WTC11 (cell line): ENCODE results near the gene RASIP1. TPM values are rescaled to one million over a fixed set of nuclear protein-coding genes. Genes with fewer than 3 reads are reported as not detected.

Experiments used
- ATAC-seq: fragments of 200-7000 bp; cut with Tn5 transposase; 2 replicates; pipeline ENCODE4 v1.10.0; 2021; ENCODE audit warnings: mild to moderate bottlenecking, moderate library complexity
- CTCF ChIA-PET: fragments of 300-600 bp; sonication (Branson Sonifier 250); formaldehyde crosslinking; loops from one replicate; lab custom pipeline; 2021; ENCODE audit warnings: antibody characterized with exemption; lab: Charles Lee
- POLR2A ChIA-PET: fragments of 350-600 bp; sonication (Branson Sonifier 250); formaldehyde crosslinking; loops from one replicate; lab custom pipeline; 2021; ENCODE audit warnings: antibody characterized with exemption; lab: Charles Lee
- DNase-seq: peaks from one replicate; pipeline ENCODE4 v3.0.0; 2021; ENCODE audit warnings: low spot score
- H3K27ac Mint-ChIP-seq: 2 replicates; pipeline ENCODE4 v1.8.0; 2021; ENCODE audit warnings: mixed read lengths
- H3K27me3 Mint-ChIP-seq: 2 replicates; pipeline ENCODE4 v1.8.0; 2021; ENCODE audit warnings: low read depth, mild to moderate bottlenecking, moderate library complexity, mixed read lengths
- H3K36me3 Mint-ChIP-seq: 2 replicates; pipeline ENCODE4 v1.8.0; 2021; ENCODE audit warnings: mixed read lengths
- H3K4me1 Mint-ChIP-seq: 2 replicates; pipeline ENCODE4 v1.8.0; 2022; ENCODE audit warnings: mixed read lengths
- H3K4me3 Mint-ChIP-seq: 2 replicates; pipeline ENCODE4 v1.8.0; 2021; ENCODE audit warnings: mild to moderate bottlenecking, moderate library complexity, mixed read lengths
- H3K9me3 Mint-ChIP-seq: 2 replicates; pipeline ENCODE4 v1.8.0; 2021; ENCODE audit warnings: mixed read lengths
- CBFB ChIP-seq: sonication (generic); formaldehyde crosslinking; IDR thresholded peaks from 2 replicates; pipeline ENCODE4 v1.8.1; 2022; ENCODE audit warnings: mild to moderate bottlenecking, low read depth, missing genetic modification reagents
- CREM ChIP-seq: sonication (generic); formaldehyde crosslinking; IDR thresholded peaks from 2 replicates; pipeline ENCODE4 v1.8.1; 2022; ENCODE audit warnings: mild to moderate bottlenecking, missing genetic modification reagents, moderate library complexity
- ESRRA ChIP-seq: sonication (generic); formaldehyde crosslinking; IDR thresholded peaks from 2 replicates; pipeline ENCODE4 v1.8.1; 2022; ENCODE audit warnings: mild to moderate bottlenecking, missing genetic modification reagents, borderline replicate concordance
- FOXK1 ChIP-seq: sonication (generic); formaldehyde crosslinking; IDR thresholded peaks from 2 replicates; pipeline ENCODE4 v1.8.0; 2022; ENCODE audit warnings: mild to moderate bottlenecking, moderate library complexity, missing genetic modification reagents
- GABPB1 ChIP-seq: sonication (generic); formaldehyde crosslinking; IDR thresholded peaks from 2 replicates; pipeline ENCODE4 v1.8.1; 2023; ENCODE audit warnings: mild to moderate bottlenecking, missing genetic modification reagents
- GRHL2 ChIP-seq: fragments of 250-450 bp; sonication (Bioruptor Pico); IDR thresholded peaks from 2 replicates; pipeline ENCODE4 v1.8.0; 2022; ENCODE audit warnings: mild to moderate bottlenecking, moderate library complexity; ENCODE audit not compliant: insufficient replicate concordance, severe bottlenecking
- JAZF1 ChIP-seq: fragments of 250-450 bp; sonication (Bioruptor Pico); IDR thresholded peaks from 2 replicates; pipeline ENCODE4 v1.9.0; 2021; ENCODE audit warnings: moderate library complexity, mild to moderate bottlenecking, inconsistent platforms
- MYBL2 ChIP-seq: sonication (generic); formaldehyde crosslinking; IDR thresholded peaks from 2 replicates; pipeline ENCODE4 v1.8.1; 2023; ENCODE audit warnings: mild to moderate bottlenecking, moderate library complexity, missing genetic modification reagents
- RELA ChIP-seq: sonication (generic); formaldehyde crosslinking; IDR thresholded peaks from 2 replicates; pipeline ENCODE4 v1.8.1; 2022; ENCODE audit warnings: missing genetic modification reagents, mild to moderate bottlenecking, borderline replicate concordance
- ZNF121 ChIP-seq: sonication (generic); formaldehyde crosslinking; IDR thresholded peaks from 2 replicates; pipeline ENCODE4 v1.8.0; 2023; ENCODE audit warnings: missing genetic modification reagents
- ZNF396 ChIP-seq: fragments of 250-450 bp; sonication (Bioruptor Pico); IDR thresholded peaks from 2 replicates; pipeline ENCODE4 v1.8.0; 2021; ENCODE audit warnings: mild to moderate bottlenecking, moderate library complexity, borderline replicate concordance
- total RNA-seq: library from RNA; stranded (reverse); gene quantifications from 3 replicates; pipeline ENCODE4 v1.2.3, GENCODE V29; 2021
- TF ChIP-seq, protein P1 (sequence below): sonication (generic); formaldehyde crosslinking; IDR thresholded peaks from 2 replicates; pipeline ENCODE4 v1.8.0; 2022; ENCODE audit warnings: mild to moderate bottlenecking, missing genetic modification reagents
- TF ChIP-seq, protein P2 (sequence below): sonication (generic); formaldehyde crosslinking; IDR thresholded peaks from 2 replicates; pipeline ENCODE4 v1.8.1; 2023; ENCODE audit warnings: mild to moderate bottlenecking, missing genetic modification reagents, moderate library complexity
- TF ChIP-seq, protein P3 (sequence below): sonication (generic); formaldehyde crosslinking; IDR thresholded peaks from 2 replicates; pipeline ENCODE4 v1.8.0; 2023; ENCODE audit warnings: mild to moderate bottlenecking, missing genetic modification reagents
- TF ChIP-seq, protein P4 (sequence below): sonication (generic); formaldehyde crosslinking; IDR thresholded peaks from 2 replicates; pipeline ENCODE4 v1.8.1; 2022; ENCODE audit warnings: mild to moderate bottlenecking, missing genetic modification reagents, moderate library complexity, borderline replicate concordance
- TF ChIP-seq, protein P5 (sequence below): sonication (generic); formaldehyde crosslinking; IDR thresholded peaks from 2 replicates; pipeline ENCODE4 v1.8.0; 2022; ENCODE audit warnings: missing genetic modification reagents

Gene RASIP1
- total RNA-seq, 1 experiment from 2014 or later = 4.4 TPM

DNA sequence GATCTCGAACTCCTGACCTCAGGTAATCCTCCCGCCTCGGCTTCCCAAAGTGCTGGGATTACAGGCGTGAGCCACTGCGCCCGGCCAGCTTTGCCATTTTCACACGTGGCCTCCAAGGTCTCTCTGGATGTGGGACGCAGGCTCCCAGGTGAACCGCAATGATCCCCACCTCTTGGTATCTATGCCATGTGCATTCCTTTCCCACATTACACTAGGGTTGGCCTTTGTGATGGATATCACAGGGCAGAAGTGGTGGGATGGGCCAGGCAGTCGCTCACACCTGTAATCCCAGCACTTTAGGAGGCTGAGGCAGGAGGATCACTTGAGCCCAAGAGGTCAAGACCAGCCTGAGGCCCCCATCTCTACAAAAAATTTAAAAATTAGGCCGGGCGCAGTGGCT lies 37.3 kb upstream of the RASIP1 start:
- no peak for DNase-seq
- no peaks in the 10 kb centered on the region for H3K36me3 Mint-ChIP-seq
- CTCF ChIA-PET = interaction anchor here (1.2 kb wide), 1 partner anchor 216 kb away, joined by 4 read pairs; the partner anchor contains the start of genes GYS1 and RUVBL2
- peak; percentile 48; the same call in 1 of the 2 replicates for ATAC-seq
- no peak overlapping the region for H3K4me3 Mint-ChIP-seq
- H3K4me1 Mint-ChIP-seq = peaks cover 2% of the 10 kb centered on the region; the same call in 1 of the 2 replicates
- H3K9me3 Mint-ChIP-seq = no peaks in the 10 kb centered on the region
- POLR2A ChIA-PET = no interaction called here
- TF ChIP-seq CREM (CRISPR knock-in tag) (no peak), MYBL2 (no peak), ZNF121 (CRISPR knock-in tag) (0 out of 2 replicates have a peak, but pooled peaks have one; percentile 8), FOXK1 (CRISPR knock-in tag) (no peak)
- TF ChIP-seq, protein P1, sequence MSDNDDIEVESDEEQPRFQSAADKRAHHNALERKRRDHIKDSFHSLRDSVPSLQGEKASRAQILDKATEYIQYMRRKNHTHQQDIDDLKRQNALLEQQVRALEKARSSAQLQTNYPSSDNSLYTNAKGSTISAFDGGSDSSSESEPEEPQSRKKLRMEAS (CRISPR knock-in tag) = no peak
- no peak overlapping the region for H3K27ac Mint-ChIP-seq
- peaks cover 4% of the 10 kb centered on the region for H3K27me3 Mint-ChIP-seq

DNA sequence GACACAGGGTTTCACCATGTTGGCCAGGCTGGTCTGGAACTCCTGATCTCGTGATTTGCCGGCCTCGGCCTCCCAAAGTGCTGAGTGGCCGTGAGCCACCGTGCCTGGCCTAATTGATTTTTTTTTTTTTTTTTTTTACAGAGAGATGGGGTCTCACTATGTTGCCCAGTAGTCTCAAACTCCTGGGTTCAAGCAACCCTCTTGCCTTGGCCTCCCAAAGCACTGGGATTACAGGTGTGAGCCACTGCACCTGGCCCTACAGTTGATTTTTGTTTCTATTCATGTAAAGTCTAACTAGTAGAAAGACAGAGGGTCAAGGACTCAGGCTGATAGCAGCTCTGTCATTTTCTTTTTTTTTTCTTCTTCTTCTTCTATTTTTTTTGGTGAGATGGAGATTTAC lies 36.7 kb upstream of the RASIP1 start:
- DNase-seq (no peak), ATAC-seq (no peak)
- TF ChIP-seq ZNF121 (CRISPR knock-in tag) (peak; percentile 70; the same call in 1 of the 2 replicates), GRHL2 (CRISPR knock-in tag) (no peak)
- TF ChIP-seq, protein P2, sequence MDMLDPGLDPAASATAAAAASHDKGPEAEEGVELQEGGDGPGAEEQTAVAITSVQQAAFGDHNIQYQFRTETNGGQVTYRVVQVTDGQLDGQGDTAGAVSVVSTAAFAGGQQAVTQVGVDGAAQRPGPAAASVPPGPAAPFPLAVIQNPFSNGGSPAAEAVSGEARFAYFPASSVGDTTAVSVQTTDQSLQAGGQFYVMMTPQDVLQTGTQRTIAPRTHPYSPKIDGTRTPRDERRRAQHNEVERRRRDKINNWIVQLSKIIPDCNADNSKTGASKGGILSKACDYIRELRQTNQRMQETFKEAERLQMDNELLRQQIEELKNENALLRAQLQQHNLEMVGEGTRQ (CRISPR knock-in tag) = no peak
- ChIA-PET POLR2A (interaction anchor here (0.7 kb wide), 1 partner anchor 91 kb away, joined by 5 read pairs; no protein-coding TSS in a partner anchor), CTCF (interaction anchor here (1.2 kb wide), 1 partner anchor 216 kb away, joined by 4 read pairs; the partner anchor contains the start of genes GYS1 and RUVBL2)
- Mint-ChIP-seq H3K4me1 (no peaks in the 10 kb centered on the region; the same call in 1 of the 2 replicates), H3K27ac (no peak overlapping the region), H3K9me3 (no peaks in the 10 kb centered on the region), H3K36me3 (no peaks in the 10 kb centered on the region), H3K4me3 (no peak overlapping the region), H3K27me3 (peaks cover under 1% of the 10 kb centered on the region; the same call in 1 of the 2 replicates)

DNA sequence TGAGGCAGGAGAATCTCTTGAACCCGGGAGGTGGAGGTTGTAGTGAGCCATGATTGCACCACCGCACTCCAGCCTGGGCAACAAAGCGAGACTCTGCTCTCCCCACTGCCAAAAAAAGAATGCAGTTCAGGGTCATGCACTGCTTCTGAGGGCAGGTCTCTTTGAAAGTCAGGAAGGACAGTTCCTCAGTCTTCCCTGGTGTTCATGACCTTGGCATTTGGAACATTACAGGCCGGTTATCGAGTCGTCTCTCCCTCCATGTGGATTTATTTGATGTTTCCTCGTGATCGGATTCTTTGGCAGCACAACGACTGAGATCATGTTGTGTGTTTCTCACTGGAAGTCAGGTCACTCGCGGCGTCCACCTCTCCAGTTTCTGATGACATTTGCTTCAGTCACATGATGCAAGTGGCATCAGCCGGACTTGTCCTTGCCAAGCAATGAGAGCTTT lies 32.1 kb upstream of the RASIP1 start:
- no peaks in the 10 kb centered on the region for H3K9me3 Mint-ChIP-seq
- H3K4me1 Mint-ChIP-seq = peaks cover 12% of the 10 kb centered on the region
- ChIA-PET POLR2A (no interaction called here), CTCF (interaction anchor here (0.6 to 0.7 kb wide), 2 partner anchors 16 to 183 kb away, joined by 3 to 5 read pairs; no protein-coding TSS in a partner anchor)
- H3K27me3 Mint-ChIP-seq = peaks cover 7% of the 10 kb centered on the region; the same call in 1 of the 2 replicates
- no peak overlapping the region for H3K4me3 Mint-ChIP-seq
- TF ChIP-seq, protein P3, sequence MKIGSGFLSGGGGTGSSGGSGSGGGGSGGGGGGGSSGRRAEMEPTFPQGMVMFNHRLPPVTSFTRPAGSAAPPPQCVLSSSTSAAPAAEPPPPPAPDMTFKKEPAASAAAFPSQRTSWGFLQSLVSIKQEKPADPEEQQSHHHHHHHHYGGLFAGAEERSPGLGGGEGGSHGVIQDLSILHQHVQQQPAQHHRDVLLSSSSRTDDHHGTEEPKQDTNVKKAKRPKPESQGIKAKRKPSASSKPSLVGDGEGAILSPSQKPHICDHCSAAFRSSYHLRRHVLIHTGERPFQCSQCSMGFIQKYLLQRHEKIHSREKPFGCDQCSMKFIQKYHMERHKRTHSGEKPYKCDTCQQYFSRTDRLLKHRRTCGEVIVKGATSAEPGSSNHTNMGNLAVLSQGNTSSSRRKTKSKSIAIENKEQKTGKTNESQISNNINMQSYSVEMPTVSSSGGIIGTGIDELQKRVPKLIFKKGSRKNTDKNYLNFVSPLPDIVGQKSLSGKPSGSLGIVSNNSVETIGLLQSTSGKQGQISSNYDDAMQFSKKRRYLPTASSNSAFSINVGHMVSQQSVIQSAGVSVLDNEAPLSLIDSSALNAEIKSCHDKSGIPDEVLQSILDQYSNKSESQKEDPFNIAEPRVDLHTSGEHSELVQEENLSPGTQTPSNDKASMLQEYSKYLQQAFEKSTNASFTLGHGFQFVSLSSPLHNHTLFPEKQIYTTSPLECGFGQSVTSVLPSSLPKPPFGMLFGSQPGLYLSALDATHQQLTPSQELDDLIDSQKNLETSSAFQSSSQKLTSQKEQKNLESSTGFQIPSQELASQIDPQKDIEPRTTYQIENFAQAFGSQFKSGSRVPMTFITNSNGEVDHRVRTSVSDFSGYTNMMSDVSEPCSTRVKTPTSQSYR = no peak
- TF ChIP-seq GABPB1 (CRISPR knock-in tag) = peak; percentile 86
- DNase-seq = no peak
- no peak overlapping the region for H3K27ac Mint-ChIP-seq
- no peaks in the 10 kb centered on the region for H3K36me3 Mint-ChIP-seq
- ATAC-seq = no peak

DNA sequence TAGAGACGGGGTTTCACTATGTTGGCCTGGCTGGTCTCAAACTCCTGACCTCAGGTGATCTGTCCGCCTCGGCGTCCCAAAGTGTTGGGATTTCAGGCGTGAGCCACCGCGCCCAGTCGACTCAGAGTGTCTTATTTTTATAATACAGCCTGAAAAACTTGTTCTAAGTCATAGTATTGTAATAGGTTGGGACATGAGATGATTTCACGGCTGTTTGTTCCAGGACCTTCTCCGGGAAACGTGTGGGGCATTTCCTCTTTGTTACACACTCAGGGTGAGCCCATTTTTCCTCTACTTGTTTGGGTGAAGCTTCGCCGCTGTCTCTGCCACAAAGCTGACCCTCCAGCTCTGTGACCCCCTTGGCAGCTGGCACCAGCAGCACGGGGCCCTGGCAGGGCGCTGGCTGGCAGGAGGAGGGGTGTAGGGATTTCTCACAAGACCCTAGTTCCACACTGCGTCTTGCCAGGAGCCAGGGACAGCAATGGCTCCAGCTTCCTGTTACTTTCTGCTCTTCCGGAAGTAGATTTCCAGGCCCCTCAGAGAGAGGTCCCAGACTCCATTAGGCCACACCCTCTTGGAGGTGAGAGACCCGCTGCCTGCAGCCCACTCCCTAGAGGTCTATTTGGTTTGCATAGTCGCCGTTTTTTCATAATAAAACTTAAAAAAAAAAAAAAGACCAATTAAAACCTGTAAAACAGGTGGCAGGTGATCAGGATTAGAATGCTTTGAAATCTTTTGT lies 30.5 kb upstream of the RASIP1 start:
- Mint-ChIP-seq H3K9me3 (no peaks in the 10 kb centered on the region), H3K27ac (no peak overlapping the region), H3K27me3 (peaks cover 11% of the 10 kb centered on the region; the same call in 1 of the 2 replicates), H3K4me3 (no peak overlapping the region), H3K4me1 (peaks cover 12% of the 10 kb centered on the region), H3K36me3 (no peaks in the 10 kb centered on the region)
- CTCF ChIA-PET = interaction anchor here (1.6 to 2.1 kb wide), 2 partner anchors 25 to 56 kb away, joined by 6 to 7 read pairs; no protein-coding TSS in a partner anchor
- POLR2A ChIA-PET = interaction anchor here (0.7 kb wide), 1 partner anchor 72 kb away, joined by 5 read pairs; no protein-coding TSS in a partner anchor
- ATAC-seq (peak; percentile 84), DNase-seq (no peak)
- TF ChIP-seq ZNF396 (CRISPR knock-in tag) (no peak), JAZF1 (CRISPR knock-in tag) (no peak), RELA (no peak), ESRRA (CRISPR knock-in tag) (no peak), CBFB (CRISPR knock-in tag) (no peak)
- TF ChIP-seq, protein P1 (CRISPR knock-in tag) = no peak
- TF ChIP-seq, protein P4, sequence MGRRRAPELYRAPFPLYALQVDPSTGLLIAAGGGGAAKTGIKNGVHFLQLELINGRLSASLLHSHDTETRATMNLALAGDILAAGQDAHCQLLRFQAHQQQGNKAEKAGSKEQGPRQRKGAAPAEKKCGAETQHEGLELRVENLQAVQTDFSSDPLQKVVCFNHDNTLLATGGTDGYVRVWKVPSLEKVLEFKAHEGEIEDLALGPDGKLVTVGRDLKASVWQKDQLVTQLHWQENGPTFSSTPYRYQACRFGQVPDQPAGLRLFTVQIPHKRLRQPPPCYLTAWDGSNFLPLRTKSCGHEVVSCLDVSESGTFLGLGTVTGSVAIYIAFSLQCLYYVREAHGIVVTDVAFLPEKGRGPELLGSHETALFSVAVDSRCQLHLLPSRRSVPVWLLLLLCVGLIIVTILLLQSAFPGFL (CRISPR knock-in tag) = no peak
- TF ChIP-seq, protein P5, sequence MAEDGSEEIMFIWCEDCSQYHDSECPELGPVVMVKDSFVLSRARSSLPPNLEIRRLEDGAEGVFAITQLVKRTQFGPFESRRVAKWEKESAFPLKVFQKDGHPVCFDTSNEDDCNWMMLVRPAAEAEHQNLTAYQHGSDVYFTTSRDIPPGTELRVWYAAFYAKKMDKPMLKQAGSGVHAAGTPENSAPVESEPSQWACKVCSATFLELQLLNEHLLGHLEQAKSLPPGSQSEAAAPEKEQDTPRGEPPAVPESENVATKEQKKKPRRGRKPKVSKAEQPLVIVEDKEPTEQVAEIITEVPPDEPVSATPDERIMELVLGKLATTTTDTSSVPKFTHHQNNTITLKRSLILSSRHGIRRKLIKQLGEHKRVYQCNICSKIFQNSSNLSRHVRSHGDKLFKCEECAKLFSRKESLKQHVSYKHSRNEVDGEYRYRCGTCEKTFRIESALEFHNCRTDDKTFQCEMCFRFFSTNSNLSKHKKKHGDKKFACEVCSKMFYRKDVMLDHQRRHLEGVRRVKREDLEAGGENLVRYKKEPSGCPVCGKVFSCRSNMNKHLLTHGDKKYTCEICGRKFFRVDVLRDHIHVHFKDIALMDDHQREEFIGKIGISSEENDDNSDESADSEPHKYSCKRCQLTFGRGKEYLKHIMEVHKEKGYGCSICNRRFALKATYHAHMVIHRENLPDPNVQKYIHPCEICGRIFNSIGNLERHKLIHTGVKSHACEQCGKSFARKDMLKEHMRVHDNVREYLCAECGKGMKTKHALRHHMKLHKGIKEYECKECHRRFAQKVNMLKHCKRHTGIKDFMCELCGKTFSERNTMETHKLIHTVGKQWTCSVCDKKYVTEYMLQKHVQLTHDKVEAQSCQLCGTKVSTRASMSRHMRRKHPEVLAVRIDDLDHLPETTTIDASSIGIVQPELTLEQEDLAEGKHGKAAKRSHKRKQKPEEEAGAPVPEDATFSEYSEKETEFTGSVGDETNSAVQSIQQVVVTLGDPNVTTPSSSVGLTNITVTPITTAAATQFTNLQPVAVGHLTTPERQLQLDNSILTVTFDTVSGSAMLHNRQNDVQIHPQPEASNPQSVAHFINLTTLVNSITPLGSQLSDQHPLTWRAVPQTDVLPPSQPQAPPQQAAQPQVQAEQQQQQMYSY (CRISPR knock-in tag) = no peak
